K562 (cell line): Measurements from ENCODE around the gene MKNK1. TPM values are rescaled to one million over a fixed set of nuclear protein-coding genes. Genes with fewer than 3 reads are reported as not detected.

Experiments
- ATF7 ChIP-seq: fragments of 450-650 bp; IDR thresholded peaks from 2 replicates; pipeline ENCODE4 v1.7.1; 2014; ENCODE audit warnings: mild to moderate bottlenecking, moderate library complexity
- BCOR ChIP-seq: fragments of 450-650 bp; IDR thresholded peaks from 2 replicates; pipeline ENCODE4 v1.6.1; 2016
- CTCF ChIP-seq, 3 experiments: IDR thresholded peaks in 2 of 3; conservative IDR thresholded peaks in 1 of 3; 2 replicates each; pipeline ENCODE4 v1.5.1; 2011 to 2012; ENCODE audit warnings: low read length in 3 of 3, mild to moderate bottlenecking in 3 of 3, control low read depth in 2 of 3, improper control_type of control experiment in 1 of 3, inconsistent platforms in 1 of 3, low read depth in 1 of 3, mixed read lengths in 1 of 3, moderate library complexity in 1 of 3; ENCODE audit not compliant: insufficient read depth in 2 of 3
- FOXA3 ChIP-seq, 2 experiments: fragments of 450-650 bp in 1 of 2; sonication (generic) in 1 of 2; formaldehyde crosslinking; IDR thresholded peaks in 1 of 2; conservative IDR thresholded peaks in 1 of 2; 2 replicates each; pipeline versions ENCODE4 v1.4.0 to v1.8.0; 2020 to 2022; ENCODE audit warnings: mild to moderate bottlenecking in 2 of 2, missing genetic modification reagents in 1 of 2
- HNRNPLL ChIP-seq: fragments of 200-400 bp; formaldehyde crosslinking; IDR thresholded peaks from 2 replicates; pipeline ENCODE4 v1.6.1; 2017; ENCODE audit warnings: low read length, low read depth, mild to moderate bottlenecking; ENCODE audit not compliant: poor library complexity, severe bottlenecking
- KDM4B ChIP-seq, 2 experiments: fragments of 450-650 bp in 1 of 2; sonication (generic) in 1 of 2; IDR thresholded peaks; 2 replicates each; pipeline ENCODE4 v1.6.1; 2016 to 2017; ENCODE audit warnings: borderline replicate concordance in 2 of 2, antibody characterized with exemption in 1 of 2, low read depth in 1 of 2, mild to moderate bottlenecking in 1 of 2
- MITF ChIP-seq: IDR thresholded peaks from 2 replicates; pipeline ENCODE4 v1.6.1; 2014; ENCODE audit warnings: antibody characterized with exemption
- MXD1 ChIP-seq: fragments of 250-450 bp; sonication (Bioruptor Pico); IDR thresholded peaks from 2 replicates; pipeline ENCODE4 v1.8.0; 2021; ENCODE audit warnings: borderline replicate concordance, mild to moderate bottlenecking, moderate library complexity; ENCODE audit not compliant: poor library complexity, severe bottlenecking
- NR2C2 ChIP-seq, 2 experiments: fragments of 200-800 bp in 1 of 2; sonication (Bioruptor generic) in 1 of 2; sonication (generic) in 1 of 2; formaldehyde crosslinking in 1 of 2; IDR thresholded peaks; 2 replicates each; pipeline versions ENCODE4 v1.6.1 to v1.8.0; 2016 to 2022; ENCODE audit warnings: mild to moderate bottlenecking in 1 of 2, missing compliant biosample characterization in 1 of 2, missing genetic modification characterization in 1 of 2, missing genetic modification reagents in 1 of 2
- NR4A1 ChIP-seq, 2 experiments: fragments of 250-450 bp in 1 of 2; fragments of 450-650 bp in 1 of 2; sonication (Bioruptor Pico) in 1 of 2; IDR thresholded peaks; 2 replicates each; pipeline versions ENCODE4 v1.4.0 to v1.6.1; 2016 to 2020; ENCODE audit warnings: mild to moderate bottlenecking in 2 of 2, missing compliant biosample characterization in 1 of 2, missing genetic modification characterization in 1 of 2, moderate library complexity in 1 of 2
- POLR2B ChIP-seq: fragments of 450-650 bp; IDR thresholded peaks from 2 replicates; pipeline ENCODE4 v1.6.1; 2018; ENCODE audit warnings: low read depth; ENCODE audit not compliant: partially characterized antibody
- POLR2G ChIP-seq: fragments of 200-400 bp; formaldehyde crosslinking; IDR thresholded peaks from 2 replicates; pipeline ENCODE4 v1.6.1; 2017; ENCODE audit warnings: low read depth, mild to moderate bottlenecking, antibody characterized with exemption, low read length, moderate library complexity
- PPARD ChIP-seq: fragments of 250-450 bp; sonication (Bioruptor Pico); IDR thresholded peaks from 2 replicates; pipeline ENCODE4 v1.8.0; 2022; ENCODE audit warnings: inconsistent platforms, mild to moderate bottlenecking, moderate library complexity
- SRSF9 ChIP-seq: fragments of 200-400 bp; formaldehyde crosslinking; IDR thresholded peaks from 2 replicates; pipeline ENCODE4 v1.6.1; 2017; ENCODE audit warnings: low read depth, low read length, borderline replicate concordance
- VEZF1 ChIP-seq: fragments of 200-800 bp; sonication (Bioruptor generic); IDR thresholded peaks from 2 replicates; pipeline ENCODE4 v1.6.1; 2017; ENCODE audit warnings: missing genetic modification characterization, missing compliant biosample characterization
- ZFX ChIP-seq: sonication (generic); formaldehyde crosslinking; IDR thresholded peaks from 2 replicates; pipeline ENCODE4 v1.8.0; 2022; ENCODE audit warnings: mild to moderate bottlenecking, missing genetic modification reagents, moderate library complexity
- ZNF121 ChIP-seq: sonication (generic); formaldehyde crosslinking; conservative IDR thresholded peaks from 2 replicates; pipeline ENCODE4 v1.8.0; 2022; ENCODE audit warnings: missing genetic modification reagents
- ZNF197 ChIP-seq: fragments of 200-800 bp; sonication (Bioruptor generic); IDR thresholded peaks from 2 replicates; pipeline ENCODE4 v1.6.1; 2016; ENCODE audit warnings: low read depth, missing genetic modification characterization, missing compliant biosample characterization
- ZNF239 ChIP-seq: fragments of 250-450 bp; sonication (Bioruptor Pico); IDR thresholded peaks from 2 replicates; pipeline ENCODE4 v1.4.0; 2020; ENCODE audit warnings: mild to moderate bottlenecking
- ZNF589 ChIP-seq: fragments of 200-800 bp; sonication (Bioruptor generic); IDR thresholded peaks from 2 replicates; pipeline ENCODE4 v1.6.1; 2016; ENCODE audit warnings: low read depth, missing genetic modification characterization, missing compliant biosample characterization
- ZNF717 ChIP-seq: fragments of 250-450 bp; sonication (Bioruptor Pico); IDR thresholded peaks from 2 replicates; pipeline ENCODE4 v1.5.0; 2021
- polyA plus RNA-seq, 8 experiments: library from polyadenylated mRNA; depleted of rRNA in 4 of 8; stranded (reverse) in 5 of 8; unstranded in 3 of 8; fragments of >200 nt; fragmentation: Nextera tagmentation in 2 of 8; fragmentation: Illumina TruSeq in 1 of 8; extraction: Ambion mirVana in 2 of 8; extraction: Trizol in 1 of 8; gene quantifications; 2 replicates each; pipeline versions ENCODE4 v1.2.1 to v1.2.3, GENCODE V29; 2011 to 2014; ENCODE audit warnings: inconsistent platforms in 1 of 8, missing spikeins in 1 of 8
- total RNA-seq, 7 experiments: library from RNA; depleted of rRNA in 6 of 7; stranded (reverse); fragments of >200 nt in 6 of 7; fragmentation: Illumina TruSeq in 2 of 7; extraction: Trizol in 2 of 7; gene quantifications; 2 replicates each; pipeline versions ENCODE4 v1.2.1 to v1.2.3, GENCODE V29; 2011 to 2021; ENCODE audit warnings: low replicate concordance in 1 of 7

Gene MKNK1
- total and polyA plus RNA-seq, 9 of the 15 experiments (the other 6 are each of a cell fraction or from before 2014, with no cell fraction given), result 27.7 to 51.3 (median 43.7) TPM

- TF ChIP-seq ZNF589 (CRISPR knock-in tag), result 0 out of 2 replicates have a peak, but pooled peaks have one; percentile 42
- no peak for TF ChIP-seq NR2C2 (CRISPR knock-in tag; IDR thresholded peaks at IDR 0.05)
- TF ChIP-seq NR2C2 (tag; IDR thresholded peaks at IDR 0.05), result peak; percentile 58
- TF ChIP-seq POLR2G, result peak; percentile 83
- no peak for TF ChIP-seq NR4A1 (CRISPR knock-in tag; IDR thresholded peaks at IDR 0.05)
- TF ChIP-seq NR4A1 (tag; IDR thresholded peaks at IDR 0.05), result 0 out of 2 replicates have a peak, but pooled peaks have one; percentile 42
- TF ChIP-seq FOXA3 (CRISPR knock-in tag; conservative IDR thresholded peaks at IDR 0.05 in 1 of 2, IDR thresholded peaks at IDR 0.05 in 1 of 2), result no peak
- 0 out of 2 replicates have a peak, but pooled peaks have one; percentile 19 for TF ChIP-seq BCOR
- no peak for TF ChIP-seq MXD1
- TF ChIP-seq CTCF (IDR thresholded peaks at IDR 0.05 in 2 of 3, conservative IDR thresholded peaks at IDR 0.05 in 1 of 3; ENCODE audit: insufficient read depth in 2 of 3, low read depth in 1 of 3, low read length in 3 of 3), result no peak
- peak; percentile 33 for TF ChIP-seq HNRNPLL
- TF ChIP-seq ZNF121 (CRISPR knock-in tag), result no peak
- no peak for TF ChIP-seq ZNF717
- TF ChIP-seq MITF, result no peak
- TF ChIP-seq POLR2B, result peak; percentile 27
- no peak for TF ChIP-seq KDM4B (IDR thresholded peaks at IDR 0.05; ENCODE audit: borderline replicate concordance in 2 of 2, low read depth in 1 of 2)
- peak; percentile 61; the same call in 1 of the 2 replicates for TF ChIP-seq ATF7
- peak; percentile 93 for TF ChIP-seq VEZF1 (CRISPR knock-in tag)
- TF ChIP-seq ZNF239 (CRISPR knock-in tag), result no peak
- peak; percentile 78 for TF ChIP-seq ZFX (CRISPR knock-in tag)
- no peak for TF ChIP-seq ZNF197 (CRISPR knock-in tag)
- no peak for TF ChIP-seq PPARD (CRISPR knock-in tag)
- TF ChIP-seq SRSF9, result no peak
Observed at GRCh38 chr1:46616277-46617107, 12.4 kb upstream of the MKNK1 start, which contains the start of gene MOB3C (continued).
